GM18870 (cell line): ENCODE measurements around the gene OR6T1.
A peak's percentile ranks its signal among the peaks of the same experiment; 100 is the strongest.

Experiments used
- ATAC-seq: cut with Tn5 transposase; IDR thresholded peaks from one replicate; pipeline ENCODE4 v1.9.1; 2021; ENCODE audit warnings: moderate library complexity; ENCODE audit not compliant: unreplicated experiment

Gene OR6T1, protein sequence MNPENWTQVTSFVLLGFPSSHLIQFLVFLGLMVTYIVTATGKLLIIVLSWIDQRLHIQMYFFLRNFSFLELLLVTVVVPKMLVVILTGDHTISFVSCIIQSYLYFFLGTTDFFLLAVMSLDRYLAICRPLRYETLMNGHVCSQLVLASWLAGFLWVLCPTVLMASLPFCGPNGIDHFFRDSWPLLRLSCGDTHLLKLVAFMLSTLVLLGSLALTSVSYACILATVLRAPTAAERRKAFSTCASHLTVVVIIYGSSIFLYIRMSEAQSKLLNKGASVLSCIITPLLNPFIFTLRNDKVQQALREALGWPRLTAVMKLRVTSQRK

GRCh38 chr11:123943738-123944137, at the start of gene OR6T1:
OR6T1 (minus strand) TSS chr11:123943838; CDS start chr11:123943838, 0 bp downstream.
- no peak for ATAC-seq

- no peak for ATAC-seq
Observed at GRCh38 chr11:123979311-123979710, 35.7 kb upstream of the OR6T1 start.

DNA sequence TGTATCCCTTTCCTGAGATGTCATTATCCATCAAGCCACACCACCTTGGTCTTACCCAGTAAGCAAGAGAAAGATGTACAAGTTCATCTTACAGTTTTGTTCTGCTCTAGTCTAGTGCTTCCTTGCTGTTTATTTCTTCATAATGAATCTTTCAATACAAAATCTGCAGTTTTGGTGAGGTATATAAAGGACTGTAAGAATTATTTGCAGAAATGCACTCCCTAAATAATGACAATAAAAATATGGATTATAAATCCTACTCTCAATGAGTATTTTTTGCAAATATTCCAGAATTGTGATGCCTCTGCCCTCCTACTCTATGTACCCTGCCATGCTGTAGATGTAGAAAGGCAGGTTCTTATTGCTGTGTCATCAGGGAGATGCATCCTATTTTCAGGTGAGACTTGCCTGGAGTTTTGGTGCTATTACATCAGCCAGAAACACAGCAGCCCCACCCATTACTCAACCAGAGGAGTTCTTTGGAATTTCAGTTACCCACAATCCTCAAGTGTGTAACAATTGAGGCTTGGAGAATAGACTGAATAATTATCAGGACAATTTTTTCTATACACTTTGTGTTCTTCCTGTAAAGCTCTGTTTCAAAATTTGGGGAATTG, 34.2 kb upstream of the OR6T1 start, which contains the start of gene OR10S1:
Gene OR10S1 (minus strand): TSS at position 51 of the 617 bp plus-strand sequence. CDS start 117 bp downstream, outside the sequence.
- ATAC-seq = no peak

GRCh38 chr11:123976770-123977560, 33.3 kb upstream of the OR6T1 start:
- no peak for ATAC-seq

DNA sequence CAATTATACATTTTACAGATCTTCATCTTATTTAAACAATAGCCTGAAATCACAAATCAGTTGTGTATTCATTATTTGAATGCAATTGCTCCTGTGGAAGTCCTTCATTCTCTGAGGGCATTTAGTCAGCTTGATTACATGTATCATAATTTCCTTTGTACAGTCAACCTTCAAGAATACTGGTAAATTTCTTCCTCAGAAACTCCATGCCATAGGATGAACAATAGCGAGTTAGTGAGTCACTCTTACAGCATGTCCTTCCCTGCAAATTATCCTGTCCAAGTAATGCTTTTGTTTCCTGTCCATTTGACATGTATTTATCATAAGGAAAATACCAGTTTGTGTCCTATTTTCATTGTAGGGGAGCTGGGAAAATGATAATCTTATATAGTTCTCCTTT, 30.2 kb upstream of the OR6T1 start:
- no peak for ATAC-seq

- no peak for ATAC-seq
Observed at GRCh38 chr11:123956752-123957151, 13.1 kb upstream of the OR6T1 start.

DNA sequence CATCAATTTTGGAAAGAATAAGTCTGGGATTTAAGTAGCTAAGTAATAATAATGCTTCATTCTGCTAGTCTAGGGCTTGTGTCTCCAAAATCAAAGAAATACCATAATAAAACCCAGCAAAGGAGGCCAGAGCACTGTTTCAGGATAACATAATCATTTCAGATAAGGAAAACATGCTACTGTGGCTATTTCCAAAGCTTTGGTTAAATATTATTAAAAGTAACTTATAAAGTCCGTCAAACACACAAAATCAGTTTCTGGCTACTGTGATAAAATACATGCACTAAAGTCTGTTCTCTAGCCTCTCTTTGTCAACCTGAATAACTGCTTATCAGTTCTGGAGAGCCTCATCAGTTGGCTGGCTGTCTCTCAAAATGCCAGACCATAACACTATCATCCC, 1.5 kb upstream of the OR6T1 start:
- ATAC-seq = no peak

DNA sequence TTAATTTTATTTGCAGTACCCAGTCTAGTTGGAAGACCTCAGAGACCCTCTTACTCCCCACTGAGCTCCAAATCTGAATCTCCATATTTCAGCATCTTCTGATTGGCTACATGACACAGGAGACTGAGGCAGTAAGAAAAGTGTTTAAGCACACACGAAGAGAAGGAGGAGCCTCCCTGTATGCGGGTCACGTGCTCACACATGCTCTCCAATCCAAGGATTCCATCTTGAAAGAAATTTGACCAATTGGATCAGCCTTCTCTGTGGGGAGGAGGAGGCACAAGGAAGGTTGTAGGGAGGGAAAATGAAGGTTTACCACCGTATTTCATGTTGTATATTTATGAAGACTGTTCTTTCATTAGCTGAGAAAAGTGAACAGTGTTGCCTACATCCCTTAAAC, 1.2 kb downstream of the OR6T1 start:
- no peak for ATAC-seq

- no peak for ATAC-seq
Observed at GRCh38 chr11:123939317-123939716, 4.3 kb downstream of the OR6T1 start, which contains the start of gene OR4D5. OR4D5 (plus strand) TSS chr11:123939617; CDS start chr11:123939617, 0 bp downstream.

GRCh38 chr11:123924027-123924426, 19.6 kb downstream of the OR6T1 start:
- peak; percentile 50 for ATAC-seq

DNA sequence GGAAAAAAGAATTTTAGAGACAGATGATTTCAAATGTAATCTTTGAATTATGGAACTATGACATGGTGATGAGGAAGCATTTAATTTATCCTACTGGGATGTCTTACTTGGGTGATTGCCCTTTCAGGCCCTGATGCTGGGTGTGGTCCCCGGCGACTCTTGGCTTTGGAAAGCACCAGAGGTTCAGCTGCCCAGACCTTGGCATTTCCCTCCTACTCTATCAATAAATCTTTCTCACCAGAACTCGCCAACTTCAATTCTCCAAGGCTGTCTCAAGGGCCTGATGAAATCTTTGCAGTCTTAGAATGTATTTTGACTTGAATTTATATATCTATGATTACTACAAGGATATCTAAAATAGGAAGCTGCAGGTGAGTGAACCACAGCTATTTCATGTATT, 22.7 kb downstream of the OR6T1 start:
- no peak for ATAC-seq

DNA sequence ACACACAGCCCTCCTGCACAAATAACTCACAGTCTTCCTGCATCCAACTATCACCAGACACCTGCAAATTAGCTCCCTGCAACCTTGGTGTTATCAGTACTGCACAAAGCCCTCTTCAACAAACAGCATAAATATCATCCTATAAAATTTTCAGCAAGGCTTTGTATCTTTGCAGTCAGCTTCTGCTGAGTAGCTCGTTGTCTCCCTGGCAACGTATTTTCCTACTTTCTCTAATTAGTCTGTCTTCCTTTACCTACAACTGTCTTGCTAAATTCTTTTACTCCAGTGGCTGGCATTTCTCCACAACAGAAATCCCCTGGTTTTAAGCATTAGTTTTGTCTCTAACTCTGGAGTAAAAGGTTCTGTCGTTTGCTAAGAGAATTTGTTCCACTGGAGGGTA, 37.8 kb downstream of the OR6T1 start:
- no peak for ATAC-seq

GRCh38 chr11:123904932-123905331, 38.7 kb downstream of the OR6T1 start:
- ATAC-seq = no peak

- peak; percentile 83 for ATAC-seq
Observed at GRCh38 chr11:123903932-123904331, 39.7 kb downstream of the OR6T1 start.

DNA sequence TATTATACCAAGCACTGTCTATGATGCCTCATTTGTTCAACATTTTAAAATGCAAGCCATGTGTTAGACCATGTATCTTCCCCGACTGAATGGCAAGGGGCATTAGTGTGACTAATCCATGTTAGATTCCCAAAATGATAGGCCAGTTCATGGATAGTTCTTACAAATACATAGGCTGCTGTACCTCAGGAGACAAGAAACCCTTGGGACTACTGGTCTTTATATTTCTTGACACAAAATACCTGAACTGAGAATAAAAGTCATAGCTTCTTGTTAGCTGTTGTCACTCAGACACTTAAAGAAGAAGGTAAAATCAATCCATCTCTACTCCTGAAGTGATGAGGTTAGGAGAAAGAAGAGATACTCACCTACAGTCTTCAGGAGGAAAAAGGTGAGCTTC, 41.8 kb downstream of the OR6T1 start, which contains the start of gene OR8D4:
Gene OR8D4 (plus strand): TSS at position 301 of the 400 bp plus-strand sequence. CDS start 4,265 bp downstream, outside the sequence.
- no peak for ATAC-seq

DNA sequence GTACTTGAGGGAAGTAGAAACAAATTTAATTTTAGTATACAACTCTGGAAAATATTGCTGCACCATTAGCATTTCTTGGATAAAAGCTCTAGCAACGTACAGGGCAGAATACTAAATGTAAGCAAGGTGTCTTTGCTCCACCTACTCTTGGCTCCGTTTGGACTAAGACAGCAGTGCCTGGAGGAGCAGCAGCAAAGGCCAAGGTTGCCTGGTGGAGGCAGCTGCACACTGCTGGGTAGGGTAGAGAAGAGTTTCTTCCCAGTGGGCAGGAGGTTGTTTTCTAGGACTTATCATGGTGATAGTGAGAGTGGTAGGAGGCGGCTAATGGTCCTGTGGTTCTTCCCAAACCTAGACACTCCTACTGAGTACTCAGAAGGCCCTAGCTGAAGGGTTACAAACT, 43.8 kb downstream of the OR6T1 start:
- ATAC-seq = no peak
